ENCODE measurements around the gene PXN. TPM values are rescaled to one million over a fixed set of nuclear protein-coding genes. Genes with fewer than 3 reads are reported as not detected.
A peak's percentile ranks its signal among the peaks of the same experiment; 100 is the strongest.

Gene PXN
- total RNA-seq, 1 donor from 2014 or later: 282 TPM

DNA sequence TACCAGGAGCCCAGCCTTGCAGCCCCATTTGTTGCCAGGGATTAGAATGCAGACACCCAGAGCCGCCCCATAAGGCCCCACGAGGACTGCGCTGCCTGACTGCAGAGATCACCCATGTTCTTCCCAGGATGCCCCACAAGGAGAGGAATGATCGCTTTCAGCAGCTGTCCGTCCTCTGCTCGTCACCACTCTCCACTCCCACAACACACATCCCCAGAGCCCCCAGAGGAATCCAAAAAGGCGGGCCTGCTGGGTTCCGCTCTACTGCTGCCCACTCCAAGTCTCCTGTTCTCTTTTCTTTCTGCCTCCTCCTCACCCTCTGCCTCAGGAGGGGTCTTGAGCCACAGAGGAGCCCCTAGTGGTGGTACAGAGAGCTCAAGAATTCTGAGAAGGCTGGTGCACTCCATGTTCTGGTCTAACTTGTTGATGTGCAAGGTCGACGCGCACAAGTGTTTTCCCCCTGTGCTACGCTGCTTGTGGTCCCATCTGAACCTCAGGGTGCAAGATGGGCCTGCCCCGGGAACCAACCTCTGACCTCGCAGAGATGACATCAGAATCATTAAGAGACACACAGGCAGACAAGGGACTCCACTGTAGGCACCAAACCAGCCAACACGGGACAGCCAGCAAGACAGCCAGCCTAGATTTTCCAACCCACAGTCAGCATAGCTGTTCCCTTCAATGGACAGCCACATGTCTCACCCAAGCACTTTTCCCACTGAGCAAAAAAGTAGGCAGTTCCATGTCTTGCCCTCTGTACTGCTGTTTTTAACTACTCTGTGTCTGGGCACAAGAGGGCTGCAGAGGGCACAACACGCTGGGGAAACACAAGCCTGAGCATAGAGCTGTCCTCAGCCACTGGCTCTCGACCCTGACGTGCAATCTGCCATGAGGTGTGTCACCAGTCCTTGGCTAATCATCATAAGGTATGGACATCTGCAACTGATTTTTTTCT is 29.9 kb downstream of the PXN start:
- TF ChIP-seq, protein P1, sequence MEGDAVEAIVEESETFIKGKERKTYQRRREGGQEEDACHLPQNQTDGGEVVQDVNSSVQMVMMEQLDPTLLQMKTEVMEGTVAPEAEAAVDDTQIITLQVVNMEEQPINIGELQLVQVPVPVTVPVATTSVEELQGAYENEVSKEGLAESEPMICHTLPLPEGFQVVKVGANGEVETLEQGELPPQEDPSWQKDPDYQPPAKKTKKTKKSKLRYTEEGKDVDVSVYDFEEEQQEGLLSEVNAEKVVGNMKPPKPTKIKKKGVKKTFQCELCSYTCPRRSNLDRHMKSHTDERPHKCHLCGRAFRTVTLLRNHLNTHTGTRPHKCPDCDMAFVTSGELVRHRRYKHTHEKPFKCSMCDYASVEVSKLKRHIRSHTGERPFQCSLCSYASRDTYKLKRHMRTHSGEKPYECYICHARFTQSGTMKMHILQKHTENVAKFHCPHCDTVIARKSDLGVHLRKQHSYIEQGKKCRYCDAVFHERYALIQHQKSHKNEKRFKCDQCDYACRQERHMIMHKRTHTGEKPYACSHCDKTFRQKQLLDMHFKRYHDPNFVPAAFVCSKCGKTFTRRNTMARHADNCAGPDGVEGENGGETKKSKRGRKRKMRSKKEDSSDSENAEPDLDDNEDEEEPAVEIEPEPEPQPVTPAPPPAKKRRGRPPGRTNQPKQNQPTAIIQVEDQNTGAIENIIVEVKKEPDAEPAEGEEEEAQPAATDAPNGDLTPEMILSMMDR (IDR thresholded peaks at IDR 0.05): no peak
- Histone ChIP-seq H3K36me3 (no peaks in the 10 kb centered on the region), H3K4me3 (peak overlapping the region in 1 of 2 donors; percentile 12), H3K4me1 (peaks cover 49 to 89% of the 10 kb centered on the region in 2 donors), H3K9me3 (no peaks in the 10 kb centered on the region), H3K27ac (peak overlapping the region; percentile 89 to 90), H3K27me3 (no peaks in the 10 kb centered on the region)
- DNase-seq (ENCODE audit: low spot score in 2 of 2): no peak
- intact Hi-C loops (cut with DNase I): no loop called here

DNA sequence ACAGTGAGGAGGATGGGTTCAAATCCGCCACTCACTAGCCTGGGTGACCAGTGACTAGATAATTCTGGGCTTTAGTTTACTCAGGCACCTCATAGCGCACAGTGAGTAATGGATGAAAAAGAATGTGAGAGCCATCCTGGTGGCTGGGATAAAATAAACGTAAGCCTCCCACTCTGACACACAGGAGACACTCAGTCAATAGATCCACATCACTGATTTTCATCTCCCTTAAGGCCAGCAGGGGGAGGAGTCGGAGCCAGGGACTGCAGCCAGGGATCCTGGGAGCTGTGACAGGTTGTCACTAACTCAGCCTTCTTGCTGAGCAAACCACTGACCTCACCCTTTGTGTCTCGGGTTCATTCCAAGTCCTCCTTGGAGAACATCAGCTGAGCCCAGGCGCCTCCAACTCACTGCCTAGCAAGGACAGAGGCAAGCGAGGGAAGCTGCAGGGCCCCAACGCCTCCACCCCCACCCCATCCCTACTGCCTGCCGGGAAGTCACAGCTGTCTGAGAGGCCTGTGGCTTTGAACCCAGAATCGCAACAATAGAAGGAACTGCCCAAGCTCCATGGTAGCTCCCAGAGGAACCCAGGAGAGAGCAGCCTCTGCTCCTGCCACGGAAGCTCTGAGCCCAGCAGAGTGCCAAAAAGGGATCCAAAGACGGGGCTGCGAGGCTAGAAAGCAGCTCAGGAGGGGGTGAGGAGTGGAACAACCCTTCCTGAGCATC is 30.7 kb downstream of the PXN start:
- peak; percentile 86 to 95 for DNase-seq (ENCODE audit: low spot score in 2 of 2)
- Histone ChIP-seq H3K9me3 (no peaks in the 10 kb centered on the region), H3K4me1 (peaks cover 57 to 92% of the 10 kb centered on the region in 2 donors), H3K36me3 (no peaks in the 10 kb centered on the region), H3K27ac (peak overlapping the region; percentile 89 to 90), H3K4me3 (peak overlapping the region in 1 of 2 donors; percentile 12), H3K27me3 (no peaks in the 10 kb centered on the region)
- TF ChIP-seq, protein P1 (IDR thresholded peaks at IDR 0.05): peak in 2 of 3 experiments; percentile 38 to 52
- intact Hi-C loops (cut with DNase I): loop anchor here (1.0 kb wide), 2 partner anchors 29 to 56 kb away; partner anchors contain the start of gene RNU4-2

DNA sequence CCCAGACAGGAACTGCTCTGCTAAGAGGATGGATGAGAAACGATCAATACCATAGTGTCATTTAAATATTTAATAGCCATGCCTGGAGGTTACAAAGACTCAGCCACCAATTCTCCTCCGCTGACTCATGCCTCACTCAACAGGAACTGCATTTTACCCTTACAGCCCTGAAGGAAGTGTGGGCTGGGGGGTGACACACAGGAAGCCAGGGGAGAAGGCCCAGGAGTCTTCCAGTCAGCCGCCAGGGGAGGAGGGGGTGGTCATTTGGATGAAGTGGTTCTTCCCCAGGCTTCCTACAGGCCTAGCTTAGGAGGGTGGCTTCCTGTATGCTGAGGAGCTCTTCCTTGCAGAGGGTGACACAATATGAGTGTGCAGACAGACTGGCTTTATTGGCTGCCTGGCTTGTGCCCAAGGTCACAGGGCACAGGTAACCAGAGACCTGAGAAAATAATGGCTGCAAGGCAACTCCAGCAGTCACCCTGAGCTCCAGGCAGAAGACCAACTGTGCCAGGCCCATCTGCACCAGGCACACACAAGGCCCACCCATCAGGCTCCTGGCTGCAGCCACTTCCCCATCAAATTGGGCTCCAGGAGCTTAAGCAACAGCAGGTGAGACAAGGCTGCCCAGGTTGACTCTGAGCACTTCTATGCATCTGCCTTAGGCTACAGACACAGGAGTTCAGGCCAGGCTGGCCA is 34.1 kb downstream of the PXN start:
- Histone ChIP-seq H3K36me3 (peaks cover 2 to 6% of the 10 kb centered on the region in 2 donors), H3K4me1 (peaks cover 51 to 86% of the 10 kb centered on the region in 2 donors), H3K9me3 (no peaks in the 10 kb centered on the region), H3K27ac (peak overlapping the region; percentile 89 to 90), H3K27me3 (no peaks in the 10 kb centered on the region), H3K4me3 (no peak overlapping the region)
- DNase-seq (ENCODE audit: low spot score in 2 of 2): peak; percentile 56 to 90
- TF ChIP-seq, protein P1 (IDR thresholded peaks at IDR 0.05): no peak
- intact Hi-C loops (cut with DNase I): no loop called here

DNA sequence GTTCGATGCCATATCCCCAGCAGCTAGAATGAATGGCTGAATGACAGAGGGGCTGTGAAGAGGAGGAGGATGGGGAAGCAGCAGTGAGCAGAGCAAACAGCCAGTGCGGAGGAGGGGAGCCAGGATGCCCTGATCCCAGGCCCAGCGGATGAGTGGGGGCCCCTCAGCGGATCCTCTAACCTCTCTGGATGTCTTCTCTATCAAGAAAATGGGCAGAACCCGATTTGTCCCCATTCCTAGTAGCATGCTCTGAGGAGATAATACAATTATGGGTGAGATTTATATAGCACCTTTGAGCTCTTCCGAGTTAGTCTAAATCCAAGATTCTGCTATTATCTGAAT is 34.6 kb downstream of the PXN start:
- H3K36me3 ChIP-seq: peaks cover 7 to 11% of the 10 kb centered on the region in 2 donors
- peak overlapping the region in 1 of 2 donors; percentile 3 for H3K4me3 ChIP-seq
- no peaks in the 10 kb centered on the region for H3K27me3 ChIP-seq
- TF ChIP-seq, protein P1 (IDR thresholded peaks at IDR 0.05): no peak
- intact Hi-C loops (cut with DNase I): no loop called here
- H3K9me3 ChIP-seq: no peaks in the 10 kb centered on the region
- no peak for DNase-seq (ENCODE audit: low spot score in 2 of 2)
- H3K4me1 ChIP-seq: peaks cover 50 to 81% of the 10 kb centered on the region in 2 donors
- H3K27ac ChIP-seq: peak overlapping the region; percentile 89 to 90

DNA sequence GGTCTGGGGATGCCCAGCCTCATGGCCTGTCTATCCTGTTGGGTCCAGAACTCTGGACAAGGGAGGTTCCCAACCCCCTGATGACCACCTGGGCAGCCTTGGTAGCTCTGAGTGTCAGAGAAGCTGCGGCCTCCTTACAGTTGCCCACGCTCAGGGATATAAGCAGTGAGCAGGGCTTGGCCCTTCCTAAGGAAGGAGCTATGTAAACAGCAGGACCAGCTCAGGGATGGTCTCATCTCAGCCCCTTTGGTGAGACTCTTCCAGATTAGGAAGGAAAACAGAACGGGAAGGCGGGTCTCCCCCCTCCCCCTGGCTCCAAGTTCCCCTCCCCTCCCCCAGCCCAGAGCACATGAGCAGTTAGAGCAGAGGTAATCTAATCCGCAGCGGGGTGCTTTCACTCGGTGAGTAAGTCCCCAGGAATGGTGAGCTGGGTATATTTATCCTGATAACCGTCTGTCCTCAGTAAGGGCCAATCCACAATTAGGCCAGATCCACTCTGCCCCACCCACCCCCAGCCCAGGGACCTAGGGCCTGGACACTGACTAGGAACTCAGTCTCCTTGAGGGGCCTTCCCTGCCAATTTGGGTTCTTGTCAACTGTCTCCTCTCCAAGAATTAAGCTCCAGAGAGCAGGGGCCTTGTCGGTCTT is 35.1 kb downstream of the PXN start:
- Histone ChIP-seq H3K9me3 (no peaks in the 10 kb centered on the region), H3K4me3 (peak overlapping the region in 1 of 2 donors; percentile 3), H3K27ac (peak overlapping the region; percentile 89 to 90), H3K36me3 (peaks cover 11 to 13% of the 10 kb centered on the region in 2 donors), H3K4me1 (peaks cover 49 to 77% of the 10 kb centered on the region in 2 donors), H3K27me3 (no peaks in the 10 kb centered on the region)
- TF ChIP-seq, protein P1 (IDR thresholded peaks at IDR 0.05): no peak
- peak in 1 of 2 donors; percentile 89 for DNase-seq (ENCODE audit: low spot score in 2 of 2)
- intact Hi-C loops (cut with DNase I): no loop called here
